Subcutaneous abdominal adipose tissue (tissue), 5 donors: ENCODE measurements around the gene TGM3.

Experiments used
- H3K27ac ChIP-seq: one replicate; pipeline ENCODE4 v1.7.0; 2013; ENCODE audit warnings: low read depth, mild to moderate bottlenecking, inconsistent platforms, low read length, moderate library complexity
- H3K27me3 ChIP-seq, 5 donors: one replicate each; pipeline ENCODE4 v1.7.0; 2013; ENCODE audit warnings: low read length in 5 of 5, inconsistent platforms in 1 of 5; ENCODE audit not compliant: control insufficient read depth in 5 of 5, insufficient read depth in 4 of 5
- H3K36me3 ChIP-seq, 5 donors: one replicate each; pipeline ENCODE4 v1.7.0; 2013; ENCODE audit warnings: low read length in 5 of 5; ENCODE audit not compliant: control insufficient read depth in 5 of 5, insufficient read depth in 5 of 5
- H3K4me1 ChIP-seq, 5 donors: one replicate each; pipeline ENCODE4 v1.7.0; 2013; ENCODE audit warnings: low read length in 5 of 5, mild to moderate bottlenecking in 3 of 5, moderate library complexity in 1 of 5; ENCODE audit not compliant: control insufficient read depth in 5 of 5, insufficient read depth in 5 of 5
- H3K4me3 ChIP-seq, 5 donors: one replicate each; pipeline ENCODE4 v1.7.0; 2013; ENCODE audit warnings: low read length in 5 of 5, low read depth in 1 of 5
- H3K9ac ChIP-seq, 5 donors: one replicate each; pipeline ENCODE4 v1.7.0; 2013; ENCODE audit warnings: low read length in 5 of 5, mild to moderate bottlenecking in 4 of 5, moderate library complexity in 3 of 5
- H3K9me3 ChIP-seq, 5 donors: one replicate each; pipeline ENCODE4 v1.7.0; 2013; ENCODE audit warnings: low read length in 5 of 5; ENCODE audit not compliant: control insufficient read depth in 5 of 5
- donor health status: healthy.
- donor health status: healthy.
- donor health status: healthy.
- donor health status: healthy.
- donor health status: healthy.

Gene TGM3

GRCh38 chr20:2381303-2381702 lies 85.5 kb downstream of the TGM3 start:
- no peaks in the 10 kb centered on the region for H3K36me3 ChIP-seq
- no peaks in the 10 kb centered on the region for H3K4me1 ChIP-seq
- H3K9ac ChIP-seq = no peak overlapping the region
- H3K27me3 ChIP-seq = peaks cover 0 to 17% (median 7%) of the 10 kb centered on the region in 5 donors
- H3K27ac ChIP-seq = no peak overlapping the region
- no peak overlapping the region for H3K4me3 ChIP-seq
- H3K9me3 ChIP-seq = no peaks in the 10 kb centered on the region

GRCh38 chr20:2382833-2383232 lies 87.0 kb downstream of the TGM3 start:
- Histone ChIP-seq H3K9ac (no peak overlapping the region), H3K4me3 (no peak overlapping the region), H3K4me1 (no peaks in the 10 kb centered on the region), H3K36me3 (no peaks in the 10 kb centered on the region), H3K27ac (no peak overlapping the region), H3K9me3 (peaks cover 0 to 11% (median 5%) of the 10 kb centered on the region in 5 donors), H3K27me3 (peaks cover 0 to 21% (median 7%) of the 10 kb centered on the region in 5 donors)

- Histone ChIP-seq H3K36me3 (no peaks in the 10 kb centered on the region), H3K4me1 (no peaks in the 10 kb centered on the region), H3K27ac (no peak overlapping the region), H3K4me3 (no peak overlapping the region), H3K9me3 (peaks cover 3 to 27% (median 14%) of the 10 kb centered on the region in 5 donors), H3K27me3 (peaks cover 0 to 16% (median 7%) of the 10 kb centered on the region in 5 donors), H3K9ac (no peak overlapping the region)
These were observed 89.2 kb downstream of the TGM3 start for GRCh38 chr20:2385026-2385425.

GRCh38 chr20:2385496-2385895 lies 89.7 kb downstream of the TGM3 start:
- H3K9me3 ChIP-seq = peaks cover 3 to 27% (median 14%) of the 10 kb centered on the region in 5 donors
- no peak overlapping the region for H3K4me3 ChIP-seq
- H3K27ac ChIP-seq = no peak overlapping the region
- H3K27me3 ChIP-seq = peaks cover 0 to 16% (median 7%) of the 10 kb centered on the region in 5 donors
- H3K36me3 ChIP-seq = no peaks in the 10 kb centered on the region
- H3K9ac ChIP-seq = no peak overlapping the region
- H3K4me1 ChIP-seq = no peaks in the 10 kb centered on the region

GRCh38 chr20:2386516-2387179 lies 90.8 kb downstream of the TGM3 start:
- H3K4me3 ChIP-seq = no peak overlapping the region

GRCh38 chr20:2387180-2387577 lies 91.4 kb downstream of the TGM3 start:
- peaks cover 3 to 27% (median 14%) of the 10 kb centered on the region in 5 donors for H3K9me3 ChIP-seq
- peaks cover 0 to 16% (median 7%) of the 10 kb centered on the region in 5 donors for H3K27me3 ChIP-seq
- H3K9ac ChIP-seq = no peak overlapping the region
- H3K4me3 ChIP-seq = peak overlapping the region in 1 of 5 donors; percentile 18
- H3K4me1 ChIP-seq = no peaks in the 10 kb centered on the region
- H3K27ac ChIP-seq = no peak overlapping the region
- H3K36me3 ChIP-seq = no peaks in the 10 kb centered on the region

More at GRCh38 chr20:2386516-2387179, 90.8 kb downstream of the TGM3 start:
- H3K9ac ChIP-seq = no peak overlapping the region
- H3K9me3 ChIP-seq = peaks cover 3 to 27% (median 14%) of the 10 kb centered on the region in 5 donors
- H3K4me1 ChIP-seq = no peaks in the 10 kb centered on the region
- no peaks in the 10 kb centered on the region for H3K36me3 ChIP-seq
- peaks cover 0 to 16% (median 7%) of the 10 kb centered on the region in 5 donors for H3K27me3 ChIP-seq
- no peak overlapping the region for H3K27ac ChIP-seq

- peak overlapping the region in 1 of 5 donors; percentile 18 for H3K4me3 ChIP-seq
- H3K27me3 ChIP-seq = peaks cover 0 to 16% (median 7%) of the 10 kb centered on the region in 5 donors
- no peak overlapping the region for H3K9ac ChIP-seq
- no peaks in the 10 kb centered on the region for H3K36me3 ChIP-seq
- no peaks in the 10 kb centered on the region for H3K4me1 ChIP-seq
- H3K27ac ChIP-seq = no peak overlapping the region
- peaks cover 3 to 27% (median 14%) of the 10 kb centered on the region in 5 donors for H3K9me3 ChIP-seq
These were observed 91.8 kb downstream of the TGM3 start for GRCh38 chr20:2387580-2387979.
